Activated CD4-positive, alpha-beta T cell treated with anti-CD3 and anti-CD28 coated beads for 36 hours (primary cell): ENCODE results near the gene DNM2. TPM values are rescaled to one million over a fixed set of nuclear protein-coding genes. Genes with fewer than 3 reads are reported as not detected.
"Not testable (repeated sequence)": the region's sequence is repeated elsewhere in the genome, so short reads cannot be mapped to it uniquely, and the experiment has no call there.

ENCODE experiments used
- ATAC-seq: fragments of 200-7000 bp; cut with Tn5 transposase; one replicate; pipeline ENCODE4 v1.10.0; 2021; ENCODE audit warnings: mild to moderate bottlenecking, moderate library complexity
- CTCF ChIA-PET: fragments of 350-600 bp; sonication (Branson Sonifier 250); formaldehyde crosslinking; loops from one replicate; lab custom pipeline; 2021; ENCODE audit warnings: antibody characterized with exemption; lab: Charles Lee
- POLR2A ChIA-PET: fragments of 350-600 bp; sonication (Branson Sonifier 250); formaldehyde crosslinking; loops from one replicate; lab custom pipeline; 2021; ENCODE audit warnings: antibody characterized with exemption, inconsistent platforms; lab: Charles Lee
- DNase-seq: peaks from one replicate; pipeline ENCODE4 v3.0.0-alpha.2; 2020
- H3K27ac Mint-ChIP-seq: one replicate; pipeline ENCODE4 v1.8.0; 2021; ENCODE audit warnings: mixed read lengths
- H3K27me3 Mint-ChIP-seq: one replicate; pipeline ENCODE4 v1.8.0; 2021; ENCODE audit warnings: mixed read lengths
- H3K36me3 Mint-ChIP-seq: one replicate; pipeline ENCODE4 v1.8.0; 2021; ENCODE audit warnings: low read depth, mixed read lengths
- H3K4me1 Mint-ChIP-seq: one replicate; pipeline ENCODE4 v1.8.0; 2021; ENCODE audit warnings: mixed read lengths
- H3K4me3 Mint-ChIP-seq: one replicate; pipeline ENCODE4 v1.8.0; 2021; ENCODE audit warnings: mild to moderate bottlenecking, moderate library complexity, mixed read lengths
- H3K9me3 Mint-ChIP-seq: one replicate; pipeline ENCODE4 v1.8.0; 2021; ENCODE audit warnings: low read depth, mixed read lengths
- intact Hi-C, 2 experiments: fragments of 100-400 bp; cut with DNase I in 1 of 2; cut with micrococcal nuclease in 1 of 2; formaldehyde crosslinking; loops; one replicate each; pipeline versions ENCODE4 v1.14.2 to v1.15.1; 2022 to 2024; cut with DNase I, micrococcal nuclease
- total RNA-seq, 2 experiments: library from RNA; stranded (reverse); gene quantifications; one replicate each; pipeline ENCODE4 v1.2.3, GENCODE V29; 2021

The DNM2 gene
- total RNA-seq, 2 experiments from 2014 or later: 167 to 185 TPM

DNA sequence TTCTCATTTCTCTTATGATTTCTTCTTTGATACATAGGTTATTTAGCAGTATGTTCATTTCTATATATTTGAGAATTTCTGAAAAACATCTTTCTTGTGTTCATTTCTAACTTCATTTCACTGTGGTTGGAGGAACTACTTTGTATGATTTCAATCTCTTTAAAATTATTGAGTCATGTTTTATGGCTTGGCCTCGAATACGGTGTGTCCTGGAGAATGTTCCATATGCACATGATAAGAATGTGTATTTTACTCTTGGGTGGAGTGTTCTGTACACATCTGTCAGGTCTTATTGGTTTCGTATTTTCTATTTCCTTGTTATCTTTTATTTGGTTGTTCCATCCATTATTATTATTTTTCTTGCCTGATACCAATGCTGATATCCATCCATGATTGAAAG lies 22.9 kb downstream of the DNM2 start:
- H3K36me3 Mint-ChIP-seq: peaks cover 23% of the 10 kb centered on the region
- POLR2A ChIA-PET: no interaction called here

DNA sequence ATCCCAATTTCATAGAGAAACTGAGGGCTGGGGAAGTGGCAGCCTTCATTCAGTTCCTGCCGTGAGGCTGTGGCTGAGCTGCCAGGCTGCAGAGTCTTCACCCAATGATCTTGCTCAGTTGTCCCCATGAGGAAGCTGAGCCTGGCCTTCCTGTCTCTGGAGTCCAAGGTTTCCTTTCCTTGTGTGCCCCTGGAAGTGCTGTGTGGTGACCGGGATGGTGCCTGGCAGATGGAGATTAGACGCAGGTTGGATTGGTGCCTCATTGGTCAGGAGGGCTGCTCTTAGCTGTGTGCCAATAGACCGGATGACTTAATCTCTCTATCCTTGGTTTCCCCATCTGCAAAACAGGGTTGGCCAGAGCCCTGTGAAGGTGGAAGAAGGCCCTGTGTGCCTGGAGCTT lies 24.6 kb downstream of the DNM2 start:
- no peak overlapping the region for H3K4me3 Mint-ChIP-seq
- H3K27me3 Mint-ChIP-seq: no peaks in the 10 kb centered on the region
- no peak overlapping the region for H3K27ac Mint-ChIP-seq
- ChIA-PET CTCF (interaction anchor here (0.7 to 1.4 kb wide), 3 partner anchors 25 to 306 kb away, joined by 3 to 7 read pairs (median 4); partner anchors contain the start of gene DNM2), POLR2A (interaction anchor here (0.5 to 0.6 kb wide), 2 partner anchors 42 to 172 kb away, joined by 3 read pairs; no protein-coding TSS in a partner anchor)
- H3K4me1 Mint-ChIP-seq: peaks cover 38% of the 10 kb centered on the region
- no peaks in the 10 kb centered on the region for H3K9me3 Mint-ChIP-seq
- H3K36me3 Mint-ChIP-seq: peaks cover 14% of the 10 kb centered on the region
- intact Hi-C loops: no loop called here
- ATAC-seq: no peak
- DNase-seq: no peak

More for the DNA sequence above, 22.9 kb downstream of the DNM2 start:
- Mint-ChIP-seq H3K4me1 (peaks cover 44% of the 10 kb centered on the region), H3K27me3 (no peaks in the 10 kb centered on the region), H3K9me3 (no peaks in the 10 kb centered on the region), H3K4me3 (no peak overlapping the region), H3K27ac (no peak overlapping the region)
- ATAC-seq (no peak), DNase-seq (no peak)
- CTCF ChIA-PET: no interaction called here
- intact Hi-C loops: no loop called here

DNA sequence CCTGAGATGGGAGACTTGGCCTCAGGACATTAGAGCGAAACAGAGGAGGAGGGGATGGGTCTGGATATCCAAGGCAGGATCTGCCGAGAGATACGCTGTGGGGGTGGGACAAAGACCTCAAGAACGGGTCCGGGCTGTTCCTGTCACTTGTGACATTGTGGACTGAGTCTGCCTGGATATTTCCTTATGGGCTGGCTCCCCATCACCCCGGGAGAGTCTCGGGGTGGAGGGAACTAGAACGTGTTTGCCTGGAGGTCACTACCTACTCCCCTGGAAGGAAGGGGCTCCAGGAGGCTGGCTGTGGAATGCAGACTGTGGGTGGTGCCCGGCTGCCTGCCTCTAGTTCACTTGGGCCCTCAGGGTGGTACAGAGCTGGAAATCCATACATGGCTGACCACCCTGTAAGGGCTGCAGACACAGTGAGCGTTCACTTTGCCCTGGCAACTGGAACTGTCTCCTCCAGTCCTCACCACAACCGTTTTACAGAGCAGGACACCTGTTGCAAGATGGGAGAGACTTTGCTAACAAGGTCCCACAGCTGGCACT lies 26.4 kb downstream of the DNM2 start:
- Mint-ChIP-seq H3K9me3 (no peaks in the 10 kb centered on the region), H3K4me1 (peaks cover 53% of the 10 kb centered on the region), H3K4me3 (no peak overlapping the region), H3K27ac (no peak overlapping the region), H3K36me3 (peaks cover 10% of the 10 kb centered on the region), H3K27me3 (no peaks in the 10 kb centered on the region)
- ChIA-PET POLR2A (no interaction called here), CTCF (interaction anchor here (0.5 kb wide), 1 partner anchor 318 kb away, joined by 3 read pairs; no protein-coding TSS in a partner anchor)
- DNase-seq (no peak), ATAC-seq (no peak)
- intact Hi-C loops: no loop called here

DNA sequence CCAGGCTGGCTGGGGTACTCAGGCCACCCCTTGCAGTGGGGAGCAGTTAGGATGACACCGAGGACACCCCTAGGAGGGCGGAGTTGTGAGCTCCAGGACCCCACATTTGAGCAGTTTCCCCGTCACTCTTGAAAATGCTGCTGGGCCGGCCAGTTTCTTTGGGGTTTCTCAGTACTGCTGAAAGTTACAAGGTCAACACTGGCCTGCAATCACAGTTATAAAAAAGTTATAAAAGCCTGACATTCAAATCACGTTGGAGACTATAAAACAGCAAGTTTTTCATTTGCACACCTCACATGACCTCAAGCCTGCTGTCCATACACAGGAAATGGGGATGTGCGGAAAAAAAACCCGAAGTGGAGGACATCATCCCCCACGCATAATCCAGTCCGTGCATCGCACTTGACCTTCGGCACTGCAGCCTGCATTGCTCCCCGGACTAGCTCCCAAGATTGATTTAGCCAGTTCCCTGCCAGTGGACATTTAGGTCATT lies 27.0 kb downstream of the DNM2 start:
- Mint-ChIP-seq H3K9me3 (no peaks in the 10 kb centered on the region), H3K36me3 (peaks cover 9% of the 10 kb centered on the region), H3K4me3 (no peak overlapping the region), H3K27me3 (no peaks in the 10 kb centered on the region), H3K27ac (no peak overlapping the region), H3K4me1 (peaks cover 57% of the 10 kb centered on the region)
- ChIA-PET CTCF (no interaction called here), POLR2A (no interaction called here)
- ATAC-seq (no peak), DNase-seq (no peak)
- intact Hi-C loops: no loop called here

DNA sequence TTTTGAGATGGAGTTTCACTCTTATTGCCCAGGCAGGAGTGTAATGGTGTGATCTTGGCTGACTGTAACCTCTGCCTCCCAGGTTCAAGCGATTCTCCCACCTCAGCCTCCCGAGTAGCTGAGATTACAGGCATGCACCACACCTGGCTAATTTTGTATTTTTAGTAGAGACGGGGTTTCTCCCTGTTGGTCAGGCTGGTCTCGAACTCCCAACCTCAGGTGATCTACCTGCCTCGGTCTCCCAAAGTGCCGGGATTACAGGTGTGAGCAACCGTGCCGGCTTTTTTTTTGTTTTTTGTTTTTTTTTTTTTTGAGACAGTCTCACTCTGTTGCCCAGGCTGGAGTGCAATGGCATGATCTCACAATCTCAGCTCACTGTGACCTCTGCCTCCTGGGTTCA lies 28.6 kb downstream of the DNM2 start:
- H3K4me3 Mint-ChIP-seq, H3K27me3 Mint-ChIP-seq, DNase-seq, H3K36me3 Mint-ChIP-seq, intact Hi-C loops, ATAC-seq, H3K9me3 Mint-ChIP-seq, CTCF ChIA-PET: not testable (repeated sequence)
- peaks cover 64% of the 10 kb centered on the region for H3K4me1 Mint-ChIP-seq
- POLR2A ChIA-PET: interaction anchor here (0.9 kb wide), 1 partner anchor 15 kb away, joined by 5 read pairs; no protein-coding TSS in a partner anchor
- peak overlapping the region; percentile 31 for H3K27ac Mint-ChIP-seq

DNA sequence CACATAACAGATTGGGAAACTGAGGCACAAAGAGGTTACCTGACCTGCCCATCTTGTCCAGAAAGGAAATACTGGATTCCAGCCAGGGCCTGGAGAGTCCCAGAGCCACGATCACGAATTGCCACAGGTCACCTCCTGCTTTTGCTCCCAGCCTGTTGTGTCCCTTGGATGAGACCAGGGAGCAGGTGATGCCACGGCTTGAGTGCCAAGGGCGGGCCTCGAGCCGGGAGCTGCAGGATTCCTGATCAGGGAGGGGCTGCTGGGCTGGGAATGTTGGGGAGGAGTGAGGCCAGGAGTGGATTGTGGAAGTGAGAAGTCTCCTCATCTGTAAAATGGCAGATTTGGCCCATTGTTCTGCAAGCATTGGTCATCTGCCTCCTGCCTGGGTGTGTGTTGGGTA lies 29.4 kb downstream of the DNM2 start:
- no peaks in the 10 kb centered on the region for H3K27me3 Mint-ChIP-seq
- ChIA-PET CTCF (no interaction called here), POLR2A (no interaction called here)
- H3K9me3 Mint-ChIP-seq: no peaks in the 10 kb centered on the region
- peak overlapping the region; percentile 55 for H3K27ac Mint-ChIP-seq
- DNase-seq (no peak), ATAC-seq (no peak)
- H3K4me1 Mint-ChIP-seq: peaks cover 67% of the 10 kb centered on the region
- H3K4me3 Mint-ChIP-seq: no peak overlapping the region
- no peaks in the 10 kb centered on the region for H3K36me3 Mint-ChIP-seq
- intact Hi-C loops: no loop called here

DNA sequence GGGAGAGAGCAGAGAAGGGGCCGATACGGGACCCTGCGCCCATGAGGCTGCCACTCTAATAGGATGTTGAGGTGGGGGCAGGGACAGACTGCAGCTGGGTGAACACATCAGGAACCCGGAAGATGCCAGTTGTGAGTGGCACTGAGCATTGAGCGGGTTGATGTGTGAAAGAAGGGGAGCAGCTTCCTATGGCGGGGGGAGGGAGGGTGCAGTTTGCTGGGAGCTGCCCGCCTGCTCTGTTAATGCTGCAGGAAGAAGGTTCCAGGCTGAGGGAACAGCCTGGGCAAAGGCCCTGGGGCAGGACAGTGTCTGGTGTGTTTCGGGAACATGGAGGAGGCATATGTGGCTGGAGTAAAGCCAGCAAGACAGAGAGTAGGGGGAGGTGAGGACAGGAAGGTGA lies 29.8 kb downstream of the DNM2 start:
- Mint-ChIP-seq H3K4me1 (peaks cover 66% of the 10 kb centered on the region), H3K9me3 (no peaks in the 10 kb centered on the region), H3K36me3 (no peaks in the 10 kb centered on the region), H3K27me3 (no peaks in the 10 kb centered on the region), H3K4me3 (no peak overlapping the region), H3K27ac (peak overlapping the region; percentile 55)
- intact Hi-C loops: no loop called here
- ATAC-seq: no peak
- DNase-seq: peak; percentile 22
- ChIA-PET POLR2A (no interaction called here), CTCF (no interaction called here)

DNA sequence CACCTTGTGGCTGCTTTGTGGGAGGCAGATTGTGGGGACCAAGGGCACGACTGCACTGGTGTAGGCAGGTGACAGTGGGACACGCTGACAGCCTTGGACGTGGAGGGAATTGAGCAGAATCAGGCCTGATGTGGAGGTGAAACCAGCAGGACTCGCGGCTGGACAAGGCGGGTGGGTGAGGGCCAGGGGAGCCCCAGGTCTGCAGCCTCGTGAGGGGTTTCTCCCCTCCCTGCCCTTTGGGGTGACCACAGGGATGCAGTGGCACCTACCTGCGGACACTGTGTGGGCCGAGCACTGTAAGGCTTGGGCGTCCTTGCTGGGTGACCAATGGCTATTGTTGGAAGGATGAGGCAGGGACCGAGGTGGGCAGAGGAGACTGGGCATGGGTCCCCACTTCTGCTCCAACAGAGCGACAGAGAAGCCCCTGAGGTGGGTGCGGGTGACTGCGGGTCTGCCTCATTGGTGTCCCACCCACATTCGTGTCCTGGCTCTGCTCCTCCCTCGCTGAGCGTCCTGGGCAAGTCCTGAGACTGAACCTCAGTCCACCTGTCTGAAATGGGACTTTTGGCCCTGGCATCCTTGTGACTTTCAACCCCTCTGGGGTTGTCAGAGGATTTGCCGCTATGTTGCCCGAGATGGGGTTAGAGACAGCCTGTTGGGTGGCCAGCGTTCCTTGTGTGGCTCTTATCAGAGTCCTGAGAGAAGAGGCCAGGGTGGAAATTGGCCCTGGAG lies 30.5 kb downstream of the DNM2 start:
- H3K9me3 Mint-ChIP-seq: no peaks in the 10 kb centered on the region
- H3K4me3 Mint-ChIP-seq: no peak overlapping the region
- DNase-seq (no peak), ATAC-seq (no peak)
- peaks cover 72% of the 10 kb centered on the region for H3K4me1 Mint-ChIP-seq
- CTCF ChIA-PET: no interaction called here
- POLR2A ChIA-PET: no interaction called here
- intact Hi-C loops: no loop called here
- no peaks in the 10 kb centered on the region for H3K36me3 Mint-ChIP-seq
- peak overlapping the region; percentile 55 for H3K27ac Mint-ChIP-seq
- no peaks in the 10 kb centered on the region for H3K27me3 Mint-ChIP-seq

DNA sequence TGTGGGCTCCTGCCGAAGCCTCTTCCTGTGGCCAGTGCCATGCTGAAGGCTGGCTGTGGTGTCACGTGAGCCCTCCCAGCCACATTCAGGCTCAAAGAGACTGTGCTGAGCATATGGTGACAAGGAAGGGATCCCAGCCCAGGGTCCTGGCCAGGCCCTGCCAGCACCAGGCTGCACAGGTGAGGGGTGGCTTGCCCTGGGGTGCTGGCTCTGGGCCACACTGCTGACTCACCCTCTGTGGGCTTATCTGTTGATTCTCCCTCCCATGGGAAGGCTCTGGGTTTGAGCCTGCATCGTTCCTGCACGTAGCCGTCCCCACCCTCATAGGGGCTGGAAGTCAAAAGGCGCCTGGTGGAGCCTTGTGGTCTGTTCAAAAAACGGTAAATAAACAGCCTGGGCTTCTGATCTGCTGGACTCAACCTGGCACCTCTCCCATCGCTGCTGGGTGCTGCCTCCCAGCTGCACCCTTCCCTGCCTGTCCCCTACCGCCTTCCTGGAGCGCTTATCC lies 31.1 kb downstream of the DNM2 start:
- intact Hi-C loops: no loop called here
- Mint-ChIP-seq H3K36me3 (no peaks in the 10 kb centered on the region), H3K9me3 (no peaks in the 10 kb centered on the region), H3K4me3 (no peak overlapping the region), H3K4me1 (peaks cover 77% of the 10 kb centered on the region), H3K27me3 (no peaks in the 10 kb centered on the region), H3K27ac (peak overlapping the region; percentile 78)
- DNase-seq (no peak), ATAC-seq (no peak)
- CTCF ChIA-PET: interaction anchor here (0.8 kb wide), 1 partner anchor 17 kb away, joined by 3 read pairs; no protein-coding TSS in a partner anchor
- POLR2A ChIA-PET: no interaction called here

DNA sequence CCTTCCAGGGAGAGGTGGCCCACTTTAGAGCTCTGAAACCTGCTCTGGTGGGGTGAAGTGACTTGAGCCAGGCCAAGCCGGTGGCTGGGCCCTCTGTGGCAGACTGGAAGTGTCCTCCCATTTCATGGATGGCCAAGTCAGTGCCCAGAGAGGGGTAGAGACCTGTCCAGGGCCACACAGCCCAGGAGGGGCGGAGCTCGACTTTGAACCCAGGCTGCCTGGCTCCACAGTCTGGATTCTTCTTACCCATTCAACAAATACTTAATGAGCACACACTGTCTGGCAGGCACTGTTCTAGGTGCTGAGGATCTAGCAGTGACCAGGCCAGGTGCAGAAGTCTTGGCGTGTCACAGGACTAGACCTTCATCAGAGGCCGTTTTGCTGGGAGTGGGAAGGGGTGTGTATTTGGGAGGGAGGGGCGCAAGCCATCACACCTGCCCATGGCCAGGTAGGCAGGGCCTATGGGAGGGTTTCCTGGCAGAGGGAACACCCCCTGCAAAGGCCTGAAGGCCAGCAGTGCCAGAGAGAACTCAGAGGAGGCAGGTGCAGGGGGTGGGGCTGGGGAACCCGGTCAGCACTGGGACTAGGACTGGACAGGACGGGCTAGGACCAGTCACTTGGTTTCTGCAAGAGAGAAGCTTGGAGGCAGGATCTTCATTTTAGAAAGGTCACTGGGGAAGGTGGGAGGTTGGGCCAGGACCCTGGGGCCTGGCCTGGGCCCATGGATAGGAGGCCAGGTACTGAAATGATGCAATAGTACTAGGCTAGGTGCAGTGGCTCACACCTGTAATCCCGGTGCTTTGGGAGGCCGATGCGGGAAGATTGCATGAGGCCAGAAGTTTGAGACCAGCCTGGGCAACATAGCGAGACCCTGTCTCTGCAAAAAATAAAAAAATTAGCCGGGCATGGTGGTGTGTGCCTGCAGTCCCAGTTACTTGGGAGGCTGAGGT lies 31.8 kb downstream of the DNM2 start:
- ChIA-PET POLR2A (interaction anchor here (0.6 kb wide), 1 partner anchor 40 kb away, joined by 3 read pairs; no protein-coding TSS in a partner anchor), CTCF (interaction anchor here (0.8 kb wide), 1 partner anchor 16 kb away, joined by 3 read pairs; no protein-coding TSS in a partner anchor)
- Mint-ChIP-seq H3K4me1 (peaks cover 81% of the 10 kb centered on the region), H3K27me3 (no peaks in the 10 kb centered on the region), H3K4me3 (no peak overlapping the region), H3K36me3 (no peaks in the 10 kb centered on the region), H3K27ac (peak overlapping the region; percentile 78), H3K9me3 (no peaks in the 10 kb centered on the region)
- intact Hi-C loops: no loop called here
- DNase-seq (no peak), ATAC-seq (no peak)
